Activated T-cell treated with anti-CD3 and anti-CD28 coated beads for 4 hours (primary cell): ENCODE results near the gene GDPD4.

Experiments
- DNase-seq: peaks from one replicate; pipeline ENCODE4 v3.0.0-alpha.2; 2020

GDPD4 gene

DNA sequence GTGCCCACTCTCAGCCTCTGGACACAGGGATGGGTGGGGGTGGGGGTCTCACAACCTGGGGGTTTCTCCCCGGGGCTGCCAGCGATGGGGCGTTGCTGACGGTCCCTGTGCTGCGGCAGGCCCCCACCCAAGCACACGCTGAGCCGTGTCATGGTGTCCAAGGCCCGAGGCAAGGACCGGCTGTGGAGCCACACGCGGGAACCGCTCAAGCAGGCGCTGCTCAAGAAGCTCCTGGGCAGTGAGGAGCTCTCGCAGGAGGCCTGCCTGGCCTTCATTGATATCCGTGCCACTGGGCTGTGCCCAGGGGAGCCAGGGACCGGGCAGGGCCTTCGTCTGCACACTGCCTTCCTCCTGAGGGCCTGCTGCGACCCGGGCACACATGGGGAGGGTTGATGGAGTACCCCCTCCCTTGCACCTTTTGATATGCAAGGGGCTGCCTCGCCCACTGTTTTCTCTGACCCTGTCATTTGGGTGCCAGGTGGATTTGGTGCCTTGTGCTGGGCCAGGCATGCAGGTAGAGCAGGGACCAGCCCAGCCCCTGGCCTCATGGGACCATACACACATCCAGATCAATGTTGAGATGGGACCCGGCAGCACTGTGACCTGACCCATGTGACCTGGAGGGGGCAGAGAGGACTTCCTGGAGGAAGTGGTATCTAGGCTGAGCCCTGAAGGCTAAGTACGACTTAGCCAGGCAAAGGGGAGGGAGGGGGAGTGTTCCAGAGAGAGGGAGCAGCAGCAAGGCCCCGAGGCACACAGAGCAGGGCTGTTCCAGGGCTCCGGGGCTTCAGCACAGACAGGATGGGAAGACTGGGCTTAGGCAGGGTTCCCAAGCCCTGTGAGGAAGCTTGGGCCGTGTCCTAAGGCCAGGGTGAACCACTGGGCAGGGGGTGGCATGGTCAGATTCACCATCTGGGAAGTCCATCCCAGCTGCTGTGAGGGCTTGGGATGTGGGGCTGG, 98.3 kb downstream of the GDPD4 start:
- no peak for DNase-seq

DNA sequence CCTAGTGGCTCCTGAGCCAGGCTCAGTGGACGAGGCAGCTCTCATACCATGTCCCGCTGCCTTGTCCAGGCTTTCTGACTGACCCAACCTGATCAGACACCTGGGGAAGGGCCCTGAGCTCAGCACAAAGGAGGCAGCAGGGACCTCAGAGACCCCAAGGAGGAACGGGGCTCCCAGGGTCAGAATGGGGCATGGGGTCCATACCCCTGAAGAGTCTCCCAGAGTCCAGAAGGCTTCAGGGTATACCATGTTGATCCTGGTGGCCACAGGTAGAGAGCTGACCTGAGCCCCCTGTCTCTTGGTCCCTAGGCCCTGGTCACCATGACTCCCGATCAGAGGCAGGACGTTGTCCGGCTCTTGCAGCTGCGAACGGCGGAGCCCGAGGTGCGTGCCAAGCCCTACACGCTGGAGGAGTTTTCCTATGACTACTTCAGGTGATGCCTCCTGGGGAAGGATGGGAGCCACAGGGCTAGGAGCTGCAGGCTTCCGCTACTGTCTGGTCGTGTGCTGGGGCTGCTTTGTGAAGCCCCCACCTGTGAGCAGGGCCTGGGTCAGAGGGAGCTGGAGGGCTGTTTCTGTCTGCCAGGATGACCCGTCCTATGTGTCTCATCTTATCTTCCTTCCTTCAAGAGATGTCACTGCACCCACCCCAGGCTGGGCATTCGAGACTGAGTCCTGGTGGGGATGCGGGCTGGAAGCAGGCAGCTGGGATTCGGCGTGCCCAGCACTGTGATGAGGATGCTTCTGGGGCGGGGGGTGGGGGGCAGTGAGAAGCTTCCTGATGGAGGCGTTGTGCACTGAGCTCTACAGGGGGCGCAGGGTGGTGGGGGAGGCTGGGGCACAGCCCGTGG, 99.3 kb downstream of the GDPD4 start:
- no peak for DNase-seq

DNA sequence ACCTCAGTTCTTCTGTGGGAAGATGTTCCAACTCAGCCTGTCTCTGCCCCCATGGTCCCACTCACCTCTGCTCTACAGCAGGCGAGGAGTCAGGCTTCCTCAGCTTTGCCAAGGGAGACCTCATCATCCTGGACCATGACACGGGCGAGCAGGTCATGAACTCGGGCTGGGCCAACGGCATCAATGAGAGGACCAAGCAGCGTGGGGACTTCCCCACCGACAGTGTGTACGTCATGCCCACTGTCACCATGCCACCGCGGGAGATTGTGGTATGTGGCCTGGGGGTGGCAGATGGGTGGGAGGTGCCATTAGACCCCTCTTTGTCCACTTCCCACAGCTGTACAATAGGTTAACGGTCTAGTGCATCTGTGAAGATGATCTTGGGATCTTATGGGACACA, 100.1 kb downstream of the GDPD4 start:
- no peak for DNase-seq

DNA sequence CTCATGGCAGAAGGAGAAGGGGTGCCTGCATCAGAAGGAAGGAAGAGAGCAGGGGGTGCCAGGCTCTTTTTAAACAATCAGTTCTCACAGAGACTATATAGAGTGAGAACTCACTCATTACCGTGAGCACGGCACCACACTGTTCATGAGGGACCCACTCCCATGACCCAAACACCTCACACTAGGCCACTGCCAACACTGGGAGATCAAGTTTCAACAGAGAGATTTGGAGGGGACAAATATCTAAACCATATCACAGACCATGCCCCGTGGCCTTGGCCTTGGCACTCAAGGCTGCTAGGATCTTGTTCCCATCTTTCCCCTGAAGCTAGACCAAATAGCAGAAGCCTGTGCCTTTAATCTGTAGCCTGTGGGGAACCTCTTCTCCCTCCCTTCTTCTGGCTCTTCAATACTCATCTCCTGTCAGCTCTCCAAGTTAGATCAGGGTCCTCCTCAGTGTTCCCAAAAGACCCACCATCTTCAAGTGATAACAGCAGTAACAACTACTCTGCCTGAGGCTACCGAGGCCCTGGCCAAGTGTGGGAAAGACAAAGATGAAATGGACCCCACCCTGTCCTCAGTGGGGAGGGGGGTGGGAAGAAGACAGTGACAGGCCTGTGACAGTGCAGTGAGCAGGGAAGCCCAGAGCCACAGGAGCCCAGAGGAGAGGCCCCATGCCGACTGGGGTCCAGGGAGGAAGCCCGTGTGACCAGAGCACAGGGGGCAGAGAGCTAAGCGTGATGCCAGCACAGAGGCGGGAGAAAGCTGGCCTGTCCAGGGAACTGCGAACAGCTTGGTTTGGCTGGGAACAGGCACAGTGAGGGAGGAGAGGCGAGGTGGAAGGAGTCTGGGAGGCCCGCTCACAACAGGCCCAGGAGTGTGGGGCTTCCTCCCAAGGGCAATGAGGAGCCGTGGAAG, 100.9 kb downstream of the GDPD4 start:
- DNase-seq, result no peak

DNA sequence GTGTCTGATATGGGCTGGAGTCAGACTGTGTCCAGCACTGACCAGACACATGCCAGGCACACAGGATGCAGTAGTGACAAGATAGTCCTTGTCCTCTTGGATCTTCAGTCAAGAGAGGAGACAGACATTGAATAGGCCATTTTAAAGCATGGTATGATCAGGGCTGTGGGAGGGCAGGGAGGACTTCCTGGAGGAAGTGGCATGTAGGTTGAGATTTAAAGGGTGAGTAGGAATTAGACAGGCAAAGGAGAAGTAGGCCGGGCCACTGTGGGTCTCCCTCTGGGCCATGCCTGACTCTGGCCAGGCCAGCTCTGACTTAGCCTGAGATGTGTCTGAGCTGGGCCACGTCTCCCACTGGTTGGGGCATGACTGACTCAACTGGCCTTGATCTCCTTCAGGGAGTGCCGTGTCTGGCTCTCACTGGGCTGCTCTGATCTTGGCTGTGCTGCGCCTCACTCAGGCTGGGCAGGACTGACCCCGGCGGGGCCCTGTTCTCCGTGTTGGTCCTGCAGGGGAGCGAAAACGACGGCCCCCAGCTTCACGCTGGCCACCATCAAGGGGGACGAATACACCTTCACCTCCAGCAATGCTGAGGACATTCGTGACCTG, 102.2 kb downstream of the GDPD4 start:
- DNase-seq, result no peak

DNA sequence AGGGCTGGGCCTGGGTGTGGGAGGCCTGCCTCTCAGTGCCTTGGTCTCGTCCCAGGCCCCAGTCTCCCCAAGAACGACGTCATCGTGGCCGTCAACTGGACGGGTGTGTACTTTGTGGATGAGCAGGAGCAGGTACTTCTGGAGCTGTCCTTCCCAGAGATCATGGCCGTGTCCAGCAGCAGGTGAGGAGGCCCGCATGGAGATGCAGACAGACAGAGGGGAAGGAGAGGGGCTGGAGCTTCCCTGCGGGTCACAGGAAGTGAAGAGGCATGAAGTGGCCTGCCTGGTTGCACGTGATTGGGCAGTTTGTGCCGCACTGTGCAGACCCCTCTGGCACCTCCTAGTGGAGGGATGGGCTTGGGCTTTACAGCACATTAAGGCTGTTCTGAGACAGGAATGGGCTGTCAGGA, 103.0 kb downstream of the GDPD4 start:
- DNase-seq, result no peak

DNA sequence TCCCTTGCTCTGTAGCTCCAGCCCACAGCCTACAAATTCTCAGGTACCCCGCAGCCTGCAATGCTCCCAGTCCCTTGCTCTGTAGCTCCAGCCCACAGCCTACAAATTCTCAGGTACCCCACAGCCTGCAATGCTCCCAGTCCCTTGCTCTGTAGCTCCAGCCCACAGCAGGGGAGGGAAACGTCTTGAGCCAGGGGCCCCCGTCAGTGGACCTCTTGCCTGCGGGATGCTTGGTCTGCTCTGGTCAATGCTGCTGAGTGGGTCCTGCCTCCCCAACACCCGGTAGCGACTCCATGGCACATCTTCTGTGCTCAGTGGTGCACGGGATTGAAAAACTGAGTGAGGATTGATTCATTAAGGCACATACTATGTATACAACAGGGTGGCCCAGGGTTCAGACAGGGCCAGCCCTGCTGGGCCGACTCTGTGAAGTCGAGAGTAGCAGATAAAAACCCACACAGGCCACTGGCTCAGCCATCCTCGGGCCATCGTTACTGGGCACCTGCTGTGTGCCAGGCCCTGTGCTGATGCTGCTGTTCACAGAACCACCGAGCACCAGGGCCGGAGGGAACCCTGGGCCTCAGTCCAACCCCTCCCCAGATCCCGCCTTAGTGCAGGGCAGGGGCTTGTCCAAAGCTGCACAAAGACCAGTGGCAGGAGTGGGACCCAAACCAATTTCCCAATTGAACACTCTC, 103.7 kb downstream of the GDPD4 start:
- no peak for DNase-seq

DNA sequence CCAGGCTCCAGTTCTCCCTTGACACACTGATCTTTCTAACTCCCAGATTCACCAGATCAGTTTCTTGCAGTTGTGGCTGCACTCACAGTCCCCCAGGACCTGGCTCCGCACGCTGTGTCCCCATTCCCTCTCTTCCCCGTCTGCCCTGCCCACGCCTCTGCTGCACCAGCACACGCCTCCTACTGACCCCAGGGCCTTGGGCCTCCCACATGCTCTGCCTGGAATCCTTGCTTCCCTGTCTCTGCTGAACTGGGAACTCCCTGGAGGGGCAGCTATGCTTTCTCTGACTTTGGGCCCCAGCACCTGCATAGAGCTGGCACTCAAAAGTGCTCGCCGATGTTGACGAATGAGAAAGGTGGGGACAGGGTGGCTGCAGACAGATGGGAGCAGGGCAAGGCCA, 104.5 kb downstream of the GDPD4 start:
- DNase-seq, result no peak

DNA sequence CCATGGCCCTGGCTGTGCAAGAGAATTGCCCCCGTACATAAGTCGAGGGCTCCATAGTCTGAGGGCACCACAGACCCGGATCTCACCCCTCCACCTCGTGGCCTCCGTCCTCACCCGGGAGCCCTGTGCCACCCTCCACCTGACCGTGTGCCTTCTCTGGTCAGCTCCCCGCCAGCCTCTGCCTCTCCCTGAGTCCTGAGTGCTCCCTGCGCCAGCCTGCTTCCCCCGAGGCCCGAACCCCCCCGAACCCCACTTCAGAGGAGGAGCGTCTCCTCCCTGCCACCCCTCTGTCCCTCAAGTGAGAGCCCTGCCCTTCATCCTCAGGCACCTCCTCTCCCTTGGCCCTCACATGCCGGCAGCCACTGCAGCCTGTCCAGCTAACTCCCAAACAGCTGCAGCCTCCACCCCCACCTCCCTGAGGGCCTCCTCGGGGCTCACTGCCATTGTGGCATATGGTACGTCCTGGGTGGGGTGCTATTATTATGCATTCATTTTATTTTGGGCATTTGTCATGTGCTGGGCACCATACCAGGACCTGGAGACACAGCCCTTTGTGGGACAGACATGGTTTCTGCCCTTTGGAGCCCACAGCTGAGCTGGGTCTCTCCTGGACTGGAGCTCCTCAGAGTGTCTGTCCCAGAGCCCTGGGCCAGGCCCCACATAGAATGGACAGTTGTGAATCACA, 106.3 kb downstream of the GDPD4 start:
- DNase-seq, result no peak

DNA sequence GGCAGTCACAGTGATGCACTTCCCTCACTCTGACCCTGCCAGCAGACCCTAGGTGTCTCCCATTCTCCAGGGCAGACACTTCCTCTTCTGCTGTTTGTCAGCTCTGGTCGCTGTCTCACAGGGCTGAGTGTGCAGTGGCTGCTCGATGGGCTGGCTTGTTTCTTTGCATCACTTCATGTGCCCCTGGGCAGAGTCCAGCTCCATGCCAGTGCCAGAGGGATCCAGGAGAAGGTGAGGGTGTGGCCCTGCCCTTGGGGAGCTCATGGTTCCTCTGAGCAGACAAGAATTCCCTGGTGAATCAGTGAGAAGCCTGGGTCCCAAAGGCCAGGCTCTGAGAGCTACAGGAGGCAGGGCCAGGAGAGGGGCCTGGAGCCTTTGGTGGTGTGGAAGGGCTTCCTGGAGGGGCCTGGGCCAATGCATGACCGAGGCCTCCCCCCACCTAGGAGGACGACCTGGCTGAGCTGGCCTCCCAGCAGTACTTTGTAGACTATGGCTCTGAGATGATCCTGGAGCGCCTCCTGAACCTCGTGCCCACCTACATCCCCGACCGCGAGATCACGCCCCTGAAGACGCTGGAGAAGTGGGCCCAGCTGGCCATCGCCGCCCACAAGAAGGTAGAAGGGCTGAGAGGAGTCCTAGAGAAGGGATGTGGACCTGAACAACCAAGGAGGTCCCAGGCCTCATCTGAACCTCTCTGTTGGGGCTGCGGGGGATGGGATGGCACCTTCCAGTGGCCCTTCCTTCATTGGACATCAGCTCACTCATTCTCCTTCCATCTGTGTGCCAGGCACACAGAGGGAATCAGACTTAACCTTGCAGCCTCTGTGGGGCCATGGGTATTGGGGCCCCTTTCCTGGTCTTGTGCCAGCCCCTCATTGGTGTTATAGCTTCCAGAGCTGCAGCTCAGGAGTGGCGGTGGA, 107.3 kb downstream of the GDPD4 start:
- DNase-seq, result no peak

DNA sequence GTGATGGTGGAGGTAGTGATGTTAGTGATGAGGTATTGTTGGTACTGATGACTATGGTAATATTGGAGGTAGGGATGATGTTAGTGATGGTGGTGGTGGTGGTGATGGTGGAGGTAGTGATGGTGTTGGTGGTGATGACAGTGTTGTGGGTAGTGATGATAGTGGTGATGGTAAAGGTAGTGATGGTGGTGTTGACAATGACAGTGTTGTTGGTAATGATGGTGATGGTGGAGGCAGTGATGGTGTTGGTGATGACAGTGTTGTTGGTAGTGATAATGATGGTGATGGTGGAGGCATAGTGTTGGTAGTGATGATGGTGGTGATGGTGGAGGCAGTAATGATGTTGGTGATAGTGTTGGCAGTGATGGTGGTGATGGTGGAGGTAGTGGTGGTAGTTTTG, 108.3 kb downstream of the GDPD4 start:
- no peak for DNase-seq

DNA sequence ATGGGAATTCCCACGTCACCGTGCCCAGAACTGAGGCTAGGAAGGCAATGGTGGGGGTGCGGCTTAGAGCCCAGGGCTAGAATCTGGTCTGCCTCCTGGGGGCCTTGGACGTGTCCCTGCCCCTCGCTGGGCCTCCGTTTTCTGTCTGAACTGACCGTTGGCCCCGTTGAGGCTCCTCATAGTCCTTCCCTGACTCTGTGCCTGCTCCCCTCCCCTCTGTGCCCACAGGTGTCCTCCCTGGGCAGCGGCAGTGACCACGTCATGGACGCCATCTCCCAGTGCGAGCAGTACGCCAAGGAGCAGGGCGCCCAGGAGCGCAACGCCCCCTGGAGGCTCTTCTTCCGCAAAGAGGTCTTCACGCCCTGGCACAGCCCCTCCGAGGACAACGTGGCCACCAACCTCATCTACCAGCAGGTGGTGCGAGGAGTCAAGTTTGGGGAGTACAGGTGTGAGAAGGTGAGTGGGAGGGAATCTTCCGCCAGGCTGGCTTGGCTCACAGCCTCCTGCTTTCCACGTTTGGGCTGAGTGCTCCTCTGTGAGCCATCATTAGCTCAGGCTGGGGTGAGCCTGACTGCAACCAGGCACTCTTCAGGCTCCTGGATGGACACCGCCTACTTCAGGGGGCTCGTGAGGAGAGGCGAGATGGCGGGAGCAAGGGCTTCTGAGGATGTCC, 109.5 kb downstream of the GDPD4 start:
- DNase-seq, result peak; percentile 25

DNA sequence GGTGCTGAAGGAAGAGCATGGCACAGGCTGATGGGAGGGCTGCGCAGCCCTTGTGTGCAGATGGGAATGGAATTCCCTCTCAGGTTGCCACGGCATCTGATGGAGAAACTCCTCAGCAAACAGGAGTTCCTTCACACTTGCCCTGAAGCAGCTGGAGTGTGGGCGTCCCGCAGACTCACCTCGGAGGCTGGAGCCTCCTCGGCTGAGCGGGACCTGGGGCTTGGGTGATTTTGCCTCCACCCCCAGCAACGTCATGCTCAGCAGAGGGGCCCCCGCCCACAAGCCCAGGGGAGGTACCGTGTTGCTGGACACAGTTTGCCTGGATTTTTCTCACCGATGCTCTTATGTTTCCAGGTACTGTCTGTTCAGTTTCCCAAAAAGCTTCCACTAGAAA, 110.1 kb downstream of the GDPD4 start:
- DNase-seq, result no peak

DNA sequence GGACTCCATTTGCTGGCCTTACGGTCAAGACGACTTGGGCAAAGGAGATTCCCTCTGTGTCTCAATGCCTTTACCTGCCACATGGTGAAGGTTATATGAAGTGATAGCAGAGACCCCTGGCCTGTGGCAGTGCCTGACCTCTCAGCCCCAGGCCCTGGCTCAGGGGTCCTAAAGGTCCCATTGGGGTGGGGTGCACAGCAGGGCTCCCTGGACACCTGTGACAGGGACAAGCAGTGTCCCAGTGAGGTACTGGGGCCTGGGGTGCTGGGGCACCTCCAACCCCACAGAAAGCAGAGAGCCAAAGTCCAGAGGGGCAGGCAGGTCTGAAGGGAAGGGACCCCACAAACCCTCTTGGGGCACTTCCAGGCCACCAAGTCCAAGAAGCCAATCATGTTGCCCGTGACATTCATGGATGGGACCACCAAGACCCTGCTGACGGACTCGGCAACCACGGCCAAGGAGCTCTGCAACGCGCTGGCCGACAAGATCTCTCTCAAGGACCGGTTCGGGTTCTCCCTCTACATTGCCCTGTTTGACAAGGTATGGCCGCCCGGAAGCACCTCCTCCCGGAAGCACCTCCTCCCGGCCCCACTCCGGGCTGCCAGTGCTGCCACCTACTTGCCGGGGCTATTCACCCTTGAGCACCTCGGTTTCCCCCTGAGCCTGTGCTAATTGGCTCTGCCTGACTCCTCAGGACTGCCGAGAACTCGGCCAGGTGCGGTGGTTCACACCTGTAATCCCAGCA, 111.0 kb downstream of the GDPD4 start:
- no peak for DNase-seq

DNA sequence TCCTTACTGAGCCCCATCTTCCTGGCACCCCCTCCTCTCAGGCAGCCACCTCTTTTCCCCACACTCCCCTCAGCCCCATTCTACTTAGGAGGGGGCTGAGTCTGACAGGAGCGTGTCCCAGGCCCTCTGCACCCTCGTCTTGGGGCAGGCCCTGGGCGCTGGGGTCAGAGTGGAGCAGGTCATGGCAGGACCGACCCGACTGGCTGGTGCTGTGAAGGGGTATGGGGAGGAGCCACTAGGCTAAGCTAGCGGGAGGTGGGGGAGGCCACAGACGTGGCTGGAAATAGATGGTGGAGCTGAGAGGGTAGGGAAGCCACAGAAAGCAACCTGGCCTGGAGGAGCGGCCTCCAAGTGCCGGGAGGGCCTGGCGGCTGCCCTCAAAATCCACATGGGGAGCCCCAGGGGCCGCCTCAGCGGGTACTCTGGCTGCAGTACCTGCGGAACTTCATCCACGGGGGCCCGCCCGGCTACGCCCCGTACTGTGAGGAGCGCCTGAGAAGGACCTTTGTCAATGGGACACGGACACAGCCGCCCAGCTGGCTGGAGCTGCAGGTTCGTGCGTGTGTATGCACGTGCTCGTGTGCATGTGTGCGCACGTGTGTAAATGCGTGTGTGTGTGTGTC, 111.8 kb downstream of the GDPD4 start:
- DNase-seq, result no peak

DNA sequence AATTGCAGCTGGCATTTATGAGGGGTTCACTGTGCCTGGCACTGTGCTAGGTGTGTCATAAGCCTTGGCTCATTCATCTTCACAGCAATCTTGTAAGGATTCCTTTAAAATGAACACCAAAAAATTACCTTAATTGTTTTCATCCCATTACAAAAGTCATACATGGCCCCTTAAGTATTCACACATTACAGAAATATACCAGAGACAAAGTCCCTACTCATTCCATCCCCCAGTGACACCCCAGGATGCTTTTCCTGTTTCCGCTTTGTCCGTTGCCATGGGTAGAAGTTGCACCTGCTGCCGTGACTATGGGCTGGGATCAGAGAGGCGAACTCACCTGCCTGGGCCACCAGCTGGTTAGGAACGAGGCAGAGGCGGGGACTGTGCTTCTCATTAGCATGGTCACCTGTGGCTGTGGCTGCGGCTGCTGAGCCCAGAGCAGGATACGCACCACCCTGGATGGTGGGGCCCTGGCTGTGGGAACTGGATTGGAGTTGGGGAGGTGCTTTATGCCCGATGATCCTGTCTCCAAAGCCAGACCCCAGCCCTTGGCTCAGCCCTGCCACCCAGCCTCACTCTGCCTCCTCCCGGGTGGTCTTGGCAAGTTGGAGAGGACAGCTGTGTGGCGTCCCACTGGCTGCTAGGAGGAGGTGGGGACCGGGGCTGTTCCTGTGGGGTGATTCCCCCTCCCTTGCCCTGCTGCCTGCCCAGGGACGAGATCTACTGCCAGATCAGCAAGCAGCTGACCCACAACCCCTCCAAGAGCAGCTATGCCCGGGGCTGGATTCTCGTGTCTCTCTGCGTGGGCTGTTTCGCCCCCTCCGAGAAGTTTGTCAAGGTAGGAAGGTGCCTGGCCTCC, 112.6 kb downstream of the GDPD4 start:
- no peak for DNase-seq
